Stimulated activated CD8-positive, alpha-beta memory T cell treated with anti-CD3 and anti-CD28 coated beads, Interleukin-4, amount 100 ng/mL, for 24 hours (primary cell): ENCODE results near the gene KCNN1.
"Not testable (repeated sequence)": the region's sequence is repeated elsewhere in the genome, so short reads cannot be mapped to it uniquely, and the experiment has no call there.

Source experiments
- DNase-seq: peaks from one replicate; pipeline ENCODE4 v3.0.0-alpha.2; 2020; ENCODE audit warnings: low read depth

KCNN1 gene

GRCh38 chr19:17969096-17969792, 2.3 kb downstream of the KCNN1 start:
- no peak for DNase-seq

- no peak for DNase-seq
Measured at GRCh38 chr19:17972230-17972629, 5.3 kb downstream of the KCNN1 start.

- no peak for DNase-seq
Measured at GRCh38 chr19:17973759-17974158, 6.9 kb downstream of the KCNN1 start.

GRCh38 chr19:17974551-17974950, 7.6 kb downstream of the KCNN1 start:
- DNase-seq, result no peak

GRCh38 chr19:17975032-17975431, 8.1 kb downstream of the KCNN1 start:
- DNase-seq, result no peak

- DNase-seq, result no peak
Measured at GRCh38 chr19:17977021-17977420, 10.1 kb downstream of the KCNN1 start.

GRCh38 chr19:17977488-17977887, 10.6 kb downstream of the KCNN1 start:
- DNase-seq, result no peak

GRCh38 chr19:17981611-17982010, 14.7 kb downstream of the KCNN1 start:
- no peak for DNase-seq

- no peak for DNase-seq
Measured at GRCh38 chr19:17982430-17982829, 15.5 kb downstream of the KCNN1 start.

GRCh38 chr19:17985037-17985818, 18.3 kb downstream of the KCNN1 start:
- no peak for DNase-seq

GRCh38 chr19:17986569-17986968, 19.7 kb downstream of the KCNN1 start:
- not testable (repeated sequence) for DNase-seq

- DNase-seq, result no peak
Measured at GRCh38 chr19:17988161-17988560, 21.3 kb downstream of the KCNN1 start.

GRCh38 chr19:17989425-17990094, 22.7 kb downstream of the KCNN1 start:
- DNase-seq, result no peak

- no peak for DNase-seq
Measured at GRCh38 chr19:17993076-17993813, 26.3 kb downstream of the KCNN1 start.

- DNase-seq, result peak; percentile 80
Measured at GRCh38 chr19:17996826-17997316, 30.0 kb downstream of the KCNN1 start.

GRCh38 chr19:17997969-17998826, 31.3 kb downstream of the KCNN1 start:
- no peak for DNase-seq

GRCh38 chr19:17998827-17999150, 31.9 kb downstream of the KCNN1 start:
- no peak for DNase-seq

- no peak for DNase-seq
Measured at GRCh38 chr19:17999684-18000479, 33.0 kb downstream of the KCNN1 start.

- DNase-seq, result no peak
Measured at GRCh38 chr19:18000480-18000914, 33.6 kb downstream of the KCNN1 start.
